GM21390 (cell line): ENCODE data around the gene IVL.

Experiments used
- ATAC-seq: cut with Tn5 transposase; IDR thresholded peaks from one replicate; pipeline ENCODE4 v1.9.1; 2021; ENCODE audit not compliant: unreplicated experiment

Gene IVL

DNA sequence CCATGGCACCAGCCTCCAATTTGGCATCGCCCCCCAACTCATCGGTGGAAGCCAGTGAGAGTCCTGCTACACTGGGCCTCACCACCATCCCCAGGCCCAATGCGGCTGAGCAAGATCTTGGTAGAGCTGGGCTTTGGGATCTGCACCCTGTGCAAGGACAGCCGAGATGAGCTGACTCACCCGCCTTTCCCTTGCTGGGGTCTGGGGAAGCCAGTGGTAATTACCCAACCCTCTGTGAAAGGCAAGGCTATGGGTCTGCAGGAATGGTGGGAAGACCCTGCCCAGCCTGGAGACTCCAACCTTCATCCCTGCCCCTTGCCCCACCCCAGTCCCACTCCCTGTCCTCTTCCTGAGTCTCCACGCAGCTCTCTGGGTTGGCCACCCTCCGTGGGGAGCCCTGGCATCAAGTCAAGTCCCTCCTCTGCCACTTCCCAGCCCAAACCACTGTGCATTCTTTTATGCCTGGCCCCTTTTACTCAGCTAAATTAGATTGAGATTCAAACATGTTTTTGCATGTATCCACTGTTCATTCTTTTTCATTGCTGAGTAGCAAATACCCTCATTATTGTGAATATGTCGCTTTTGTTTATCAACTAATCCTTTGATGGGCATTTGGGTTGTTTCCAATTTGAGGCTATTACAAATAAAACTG lies 21.5 kb upstream of the IVL start:
- no peak for ATAC-seq

- ATAC-seq = no peak
Measured at GRCh38 chr1:152888126-152888525, 20.2 kb upstream of the IVL start.

DNA sequence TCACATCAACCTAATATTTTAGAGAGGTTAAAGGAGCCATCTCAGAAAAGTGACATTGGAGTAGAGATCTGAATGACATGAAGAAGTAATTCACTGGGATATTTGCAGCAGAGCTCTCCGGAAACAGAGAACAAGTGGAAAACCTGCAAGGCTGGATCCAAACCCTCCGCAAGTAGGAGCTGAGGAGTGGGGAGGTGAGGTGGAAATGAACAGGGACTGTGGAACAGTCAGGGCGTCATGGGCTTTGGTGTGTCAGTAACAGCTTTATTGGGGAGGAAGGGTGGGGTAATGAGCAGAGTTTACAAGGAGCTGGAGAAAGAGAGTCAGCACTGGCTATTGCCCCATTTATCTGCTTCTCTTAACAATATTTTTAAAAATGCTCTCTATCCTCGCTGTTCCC lies 9.3 kb upstream of the IVL start:
- no peak for ATAC-seq

GRCh38 chr1:152899883-152900282 lies 8.5 kb upstream of the IVL start:
- no peak for ATAC-seq

- ATAC-seq = no peak
Measured at GRCh38 chr1:152901631-152902030, 6.7 kb upstream of the IVL start.

DNA sequence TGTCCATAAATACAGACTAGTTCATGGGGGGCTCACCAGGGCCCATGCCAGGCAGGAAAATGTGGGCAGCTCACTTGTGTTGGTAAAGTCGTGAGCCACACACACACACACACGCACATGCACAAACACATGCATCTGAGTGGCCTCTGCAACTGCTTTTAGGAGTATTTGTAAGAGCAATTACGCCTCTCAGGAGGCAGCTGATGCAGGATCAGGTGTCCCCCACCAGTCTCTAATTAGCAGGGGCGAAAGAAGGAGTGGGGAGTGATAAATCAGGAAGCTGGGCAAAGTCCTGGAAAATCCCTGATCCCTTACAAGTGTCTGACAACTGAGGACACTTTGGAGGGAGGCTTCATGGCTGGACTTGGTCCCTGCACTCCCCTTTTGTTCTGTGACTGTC lies 5.7 kb upstream of the IVL start:
- ATAC-seq = no peak

GRCh38 chr1:152904688-152905440 lies 3.5 kb upstream of the IVL start:
- no peak for ATAC-seq

DNA sequence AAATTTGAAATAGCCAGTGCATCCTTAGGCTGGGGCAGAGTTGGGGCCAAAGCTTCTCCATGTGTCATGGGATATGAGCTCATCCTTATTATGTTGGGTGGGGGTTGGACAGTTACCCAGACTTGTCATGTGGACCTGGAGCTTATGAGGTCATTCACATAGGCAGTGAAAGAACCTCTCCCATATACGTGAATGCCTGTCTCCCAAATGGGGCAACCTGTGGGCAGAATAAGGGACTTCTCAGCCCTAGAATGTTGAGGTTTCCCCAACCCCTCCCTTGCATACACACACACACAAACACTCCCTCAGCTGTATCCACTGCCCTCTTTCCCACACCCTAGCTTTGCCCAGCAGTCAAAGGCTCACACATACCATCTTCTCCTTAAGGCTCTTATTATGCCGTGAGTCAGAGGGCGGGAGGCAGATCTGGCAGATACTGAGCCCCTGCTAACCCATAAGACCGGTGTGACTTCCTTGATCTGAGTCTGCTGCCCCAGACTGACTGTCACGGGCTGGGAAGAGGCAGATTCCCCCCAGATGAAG lies 2.3 kb upstream of the IVL start:
- ATAC-seq = no peak

GRCh38 chr1:152909206-152909605 lies 860 bp downstream of the IVL start:
- no peak for ATAC-seq

- ATAC-seq = no peak
Measured at GRCh38 chr1:152912471-152912870, 4.1 kb downstream of the IVL start.

DNA sequence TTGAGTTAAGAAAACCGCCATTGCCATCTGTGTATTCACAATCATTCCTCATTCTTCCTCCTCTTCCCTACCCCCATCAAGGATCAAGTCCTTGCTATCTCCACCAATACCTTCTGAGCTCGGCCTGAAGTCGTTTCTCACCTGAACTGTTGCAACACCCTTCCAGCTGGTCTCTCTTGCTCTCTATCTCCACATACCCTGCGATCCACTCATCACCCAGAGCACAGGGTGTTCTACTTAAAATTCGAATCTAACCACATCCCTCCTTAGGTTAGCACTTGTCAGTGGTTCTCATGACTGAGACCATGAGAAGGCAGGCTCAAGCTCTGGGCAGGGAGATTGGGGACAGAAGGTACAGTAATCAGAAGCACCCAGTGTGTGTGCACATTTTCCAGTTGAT lies 4.6 kb downstream of the IVL start:
- no peak for ATAC-seq

DNA sequence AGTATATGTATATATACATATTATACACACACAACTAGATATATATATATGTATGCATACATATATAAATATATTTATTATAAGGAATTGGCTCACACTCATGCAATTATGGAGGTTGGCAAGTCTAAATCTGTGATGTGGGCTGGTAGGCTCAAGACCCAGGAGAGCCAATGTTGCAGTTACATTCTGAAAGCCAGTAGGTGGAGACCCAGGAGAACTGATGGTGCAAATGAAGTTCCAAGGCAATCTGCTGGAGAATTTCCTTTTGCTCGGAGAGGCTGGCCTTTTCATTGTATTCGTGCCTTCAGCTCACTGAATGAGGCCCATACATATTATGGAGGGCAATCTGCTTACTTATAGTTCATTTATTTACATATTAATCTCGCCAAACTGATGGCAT lies 9.4 kb downstream of the IVL start:
- ATAC-seq = no peak

GRCh38 chr1:152919071-152919470 lies 10.7 kb downstream of the IVL start:
- no peak for ATAC-seq

GRCh38 chr1:152924191-152924590 lies 15.8 kb downstream of the IVL start:
- ATAC-seq = no peak

DNA sequence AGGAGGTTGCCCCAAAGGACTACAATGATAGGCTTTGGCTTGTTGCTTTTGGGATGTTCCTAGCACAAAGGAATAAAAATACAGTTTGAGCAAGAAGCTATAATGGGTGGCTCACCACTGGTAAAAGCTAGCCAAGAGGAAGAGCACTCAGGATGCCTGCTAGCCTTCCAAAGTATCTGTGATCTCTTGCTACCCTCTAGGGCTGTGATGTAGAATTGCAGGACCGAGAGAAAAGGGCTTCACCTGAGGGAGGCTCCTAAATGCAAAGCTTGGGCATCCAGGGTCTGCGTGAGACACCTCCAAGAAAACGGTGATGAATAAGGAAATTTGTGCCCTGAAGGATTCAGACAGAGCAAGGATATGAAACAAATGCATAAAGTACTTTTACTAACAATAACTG lies 17.7 kb downstream of the IVL start:
- no peak for ATAC-seq

- ATAC-seq = no peak
Measured at GRCh38 chr1:152928671-152929070, 20.3 kb downstream of the IVL start.

DNA sequence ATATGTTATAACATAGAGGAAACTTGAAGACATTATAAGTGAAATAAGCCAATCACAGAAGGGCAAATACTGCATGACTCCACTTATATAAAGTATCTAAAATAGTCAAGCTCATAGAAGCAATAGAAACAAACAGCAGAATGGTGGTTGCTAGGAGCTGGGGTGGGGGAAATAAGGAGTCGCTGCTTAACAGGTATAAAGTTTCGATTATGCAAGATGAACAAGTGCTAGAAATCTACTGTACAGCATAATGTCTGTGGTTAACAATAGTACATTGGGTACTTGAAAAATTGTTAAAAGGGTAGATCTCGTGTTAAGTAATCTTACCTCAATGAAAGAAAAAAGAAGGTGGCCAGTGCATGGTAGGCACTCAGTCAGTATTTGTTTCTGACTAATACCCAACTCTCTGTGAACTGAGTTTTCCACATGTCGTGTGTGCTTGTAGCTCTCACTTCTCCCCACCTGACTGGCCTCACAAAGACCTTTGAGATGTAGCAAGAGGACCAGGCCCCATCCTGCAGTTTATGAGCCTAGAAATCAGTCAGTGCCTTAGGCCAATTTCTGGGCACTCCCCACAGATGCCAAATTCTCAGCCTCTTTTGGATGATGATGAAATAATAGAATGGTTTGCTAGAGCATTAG lies 23.9 kb downstream of the IVL start:
- ATAC-seq = no peak

DNA sequence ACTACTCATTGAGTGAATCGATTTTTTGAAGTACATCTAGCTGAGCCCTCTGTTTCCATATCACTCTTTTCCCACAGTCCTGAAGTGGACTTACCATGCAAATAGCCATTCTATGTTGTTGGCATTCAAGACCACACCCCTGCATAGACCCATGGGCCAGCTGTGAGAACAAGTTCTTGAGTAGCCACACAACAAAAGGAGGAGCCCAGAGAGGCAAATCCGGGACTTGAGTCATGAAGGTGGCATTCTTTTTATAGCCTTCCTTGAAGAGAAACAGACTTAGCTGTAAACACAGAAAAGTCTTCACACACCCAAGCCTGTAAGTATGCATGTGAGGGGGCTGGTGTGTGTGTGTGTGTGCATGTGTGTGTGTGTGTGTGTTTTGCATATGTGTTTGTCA lies 24.9 kb downstream of the IVL start:
- no peak for ATAC-seq

DNA sequence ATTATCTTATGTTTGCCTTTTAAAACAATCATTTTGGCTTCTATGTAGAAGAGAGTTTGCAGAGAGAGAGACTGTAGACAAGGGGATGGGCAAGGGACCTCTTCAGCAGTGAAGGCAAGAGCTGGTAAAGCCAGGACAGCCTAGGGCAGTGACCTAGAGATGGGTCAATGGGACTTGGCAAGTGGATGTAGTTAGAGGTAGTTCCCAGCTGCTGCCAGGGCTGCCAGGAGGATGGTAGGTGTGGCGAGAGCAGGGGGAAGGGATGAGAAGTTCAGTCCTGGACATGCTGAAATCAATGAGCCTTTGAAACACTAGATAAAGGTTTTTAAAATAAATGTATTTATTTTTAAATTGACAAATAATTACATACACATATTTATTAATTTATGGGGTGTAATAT lies 32.3 kb downstream of the IVL start:
- ATAC-seq = no peak

- no peak for ATAC-seq
Measured at GRCh38 chr1:152941037-152941711, 32.8 kb downstream of the IVL start.

GRCh38 chr1:152942161-152942560 lies 33.8 kb downstream of the IVL start:
- ATAC-seq = no peak

GRCh38 chr1:152946248-152946647 lies 37.9 kb downstream of the IVL start:
- ATAC-seq = no peak
